Activated CD8-positive, alpha-beta memory T cell treated with anti-CD3 and anti-CD28 coated beads, Interleukin-2, amount 50 U/mL, for 1 hour (primary cell): ENCODE measurements around the gene CPNE1.

ENCODE experiments used
- DNase-seq: peaks from one replicate; pipeline ENCODE4 v3.0.0-alpha.2; 2020; ENCODE audit errors: extremely low read depth

CPNE1 gene

GRCh38 chr20:35600176-35600992, 64.3 kb downstream of the CPNE1 start:
- DNase-seq: no peak

GRCh38 chr20:35599776-35600120, 65.0 kb downstream of the CPNE1 start:
- no peak for DNase-seq

- no peak for DNase-seq
Observed at GRCh38 chr20:35598899-35599775, 65.6 kb downstream of the CPNE1 start.

GRCh38 chr20:35598476-35598875, 66.2 kb downstream of the CPNE1 start:
- no peak for DNase-seq

GRCh38 chr20:35597186-35597585, 67.5 kb downstream of the CPNE1 start:
- no peak for DNase-seq

- no peak for DNase-seq
Observed at GRCh38 chr20:35595901-35596300, 68.8 kb downstream of the CPNE1 start.

- DNase-seq: no peak
Observed at GRCh38 chr20:35595456-35595855, 69.2 kb downstream of the CPNE1 start.

- DNase-seq: no peak
Observed at GRCh38 chr20:35592339-35592974, 72.2 kb downstream of the CPNE1 start.

GRCh38 chr20:35588397-35588796, 76.3 kb downstream of the CPNE1 start:
- no peak for DNase-seq

- DNase-seq: no peak
Observed at GRCh38 chr20:35587436-35587835, 77.3 kb downstream of the CPNE1 start.

GRCh38 chr20:35586751-35587425, 77.8 kb downstream of the CPNE1 start:
- no peak for DNase-seq

- DNase-seq: no peak
Observed at GRCh38 chr20:35583636-35584560, 80.8 kb downstream of the CPNE1 start.

GRCh38 chr20:35582741-35583404, 81.8 kb downstream of the CPNE1 start:
- DNase-seq: no peak

- no peak for DNase-seq
Observed at GRCh38 chr20:35582131-35582530, 82.6 kb downstream of the CPNE1 start.

GRCh38 chr20:35579196-35579595, 85.5 kb downstream of the CPNE1 start:
- no peak for DNase-seq

GRCh38 chr20:35578469-35578868, 86.2 kb downstream of the CPNE1 start:
- DNase-seq: no peak

- no peak for DNase-seq
Observed at GRCh38 chr20:35576816-35577215, 87.9 kb downstream of the CPNE1 start.
